ENCODE results near the gene AIFM1.

DNA sequence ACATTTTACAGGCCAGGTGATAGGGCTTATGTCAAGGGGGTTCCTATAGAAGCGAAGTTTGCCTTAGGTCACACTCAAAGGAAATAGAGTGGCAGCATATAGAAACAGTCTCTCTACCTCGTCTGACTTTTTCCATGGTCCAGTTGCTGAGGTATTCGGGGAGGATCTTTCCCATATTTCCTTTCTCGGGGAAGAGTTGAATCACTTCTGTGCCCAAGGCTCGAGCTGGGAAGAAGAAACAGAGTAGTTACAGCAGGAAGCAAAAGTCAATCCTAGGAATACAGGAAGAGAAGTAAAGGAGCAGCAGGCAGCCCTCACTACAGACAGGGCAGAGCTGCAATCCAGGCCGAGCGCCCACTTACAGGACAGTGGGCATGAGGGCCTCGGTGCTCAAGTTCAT lies 28.7 kb downstream of the AIFM1 start:
- TF ChIP-seq, protein P1, sequence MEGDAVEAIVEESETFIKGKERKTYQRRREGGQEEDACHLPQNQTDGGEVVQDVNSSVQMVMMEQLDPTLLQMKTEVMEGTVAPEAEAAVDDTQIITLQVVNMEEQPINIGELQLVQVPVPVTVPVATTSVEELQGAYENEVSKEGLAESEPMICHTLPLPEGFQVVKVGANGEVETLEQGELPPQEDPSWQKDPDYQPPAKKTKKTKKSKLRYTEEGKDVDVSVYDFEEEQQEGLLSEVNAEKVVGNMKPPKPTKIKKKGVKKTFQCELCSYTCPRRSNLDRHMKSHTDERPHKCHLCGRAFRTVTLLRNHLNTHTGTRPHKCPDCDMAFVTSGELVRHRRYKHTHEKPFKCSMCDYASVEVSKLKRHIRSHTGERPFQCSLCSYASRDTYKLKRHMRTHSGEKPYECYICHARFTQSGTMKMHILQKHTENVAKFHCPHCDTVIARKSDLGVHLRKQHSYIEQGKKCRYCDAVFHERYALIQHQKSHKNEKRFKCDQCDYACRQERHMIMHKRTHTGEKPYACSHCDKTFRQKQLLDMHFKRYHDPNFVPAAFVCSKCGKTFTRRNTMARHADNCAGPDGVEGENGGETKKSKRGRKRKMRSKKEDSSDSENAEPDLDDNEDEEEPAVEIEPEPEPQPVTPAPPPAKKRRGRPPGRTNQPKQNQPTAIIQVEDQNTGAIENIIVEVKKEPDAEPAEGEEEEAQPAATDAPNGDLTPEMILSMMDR (IDR thresholded peaks at IDR 0.05; ENCODE audit: low read length): no peak
- no peak for TF ChIP-seq EZH2phosphoT487 (IDR thresholded peaks at IDR 0.05; ENCODE audit: low read length)

Data from MM.1S (cell line).